MM.1S (cell line): ENCODE data around the gene MRPL54.
A peak's percentile ranks its signal among the peaks of the same experiment; 100 is the strongest.
"Not testable (repeated sequence)": the region's sequence is repeated elsewhere in the genome, so short reads cannot be mapped to it uniquely, and the experiment has no call there.

Experiments
- DNase-seq: peaks from one replicate; pipeline ENCODE4 v3.0.0-alpha.2; 2015
- H2AFZ ChIP-seq: fragments of 300-600 bp; sonication (generic); 2 replicates; pipeline ENCODE4 v1.6.0; 2016; ENCODE audit warnings: antibody characterized with exemption, low read length
- H3F3A ChIP-seq: fragments of 300-600 bp; sonication (generic); 2 replicates; pipeline ENCODE4 v1.6.1; 2016; ENCODE audit warnings: mild to moderate bottlenecking, antibody characterized with exemption, low read length, moderate library complexity, mixed read lengths; ENCODE audit not compliant: insufficient read depth
- H3K27ac ChIP-seq: fragments of 300-600 bp; sonication (generic); 2 replicates; pipeline ENCODE4 v1.5.1; 2016; ENCODE audit warnings: mild to moderate bottlenecking, low read length
- H3K27me3 ChIP-seq: fragments of 300-600 bp; sonication (generic); replicated peaks from 2 replicates; pipeline ENCODE4 v1.6.0; 2016; ENCODE audit warnings: low read length; ENCODE audit not compliant: insufficient read depth
- H3K36me3 ChIP-seq: fragments of 300-600 bp; sonication (generic); replicated peaks from 2 replicates; pipeline ENCODE4 v1.6.1; 2016; ENCODE audit warnings: mild to moderate bottlenecking, low read length, mixed read lengths; ENCODE audit not compliant: insufficient read depth
- H3K4me1 ChIP-seq: fragments of 300-600 bp; sonication (generic); 2 replicates; pipeline ENCODE4 v1.6.1; 2016; ENCODE audit warnings: low read length, mixed read lengths
- H3K4me2 ChIP-seq: fragments of 300-600 bp; sonication (generic); 2 replicates; pipeline ENCODE4 v1.6.0; 2016; ENCODE audit warnings: low read depth, low read length
- H3K4me3 ChIP-seq: fragments of 300-600 bp; sonication (generic); 2 replicates; pipeline ENCODE4 v1.5.1; 2016; ENCODE audit warnings: low read length, mixed read lengths
- H3K79me2 ChIP-seq: fragments of 300-600 bp; sonication (generic); 2 replicates; pipeline ENCODE4 v1.6.1; 2016; ENCODE audit warnings: mixed run types, low read length, mixed read lengths
- H3K9ac ChIP-seq: fragments of 300-600 bp; sonication (generic); 2 replicates; pipeline ENCODE4 v1.6.1; 2016; ENCODE audit warnings: low read length, mixed read lengths
- H3K9me2 ChIP-seq: fragments of 300-600 bp; sonication (generic); replicated peaks from 2 replicates; pipeline ENCODE4 v1.6.1; 2016; ENCODE audit warnings: mild to moderate bottlenecking, low read length, mixed read lengths; ENCODE audit not compliant: insufficient read depth
- H3K9me3 ChIP-seq: fragments of 300-600 bp; sonication (generic); replicated peaks from 2 replicates; pipeline ENCODE4 v1.6.1; 2016; ENCODE audit warnings: mild to moderate bottlenecking, low read length, mixed read lengths; ENCODE audit not compliant: insufficient read depth
- H4K20me1 ChIP-seq: fragments of 300-600 bp; sonication (generic); 2 replicates; pipeline ENCODE4 v1.6.1; 2016; ENCODE audit warnings: mild to moderate bottlenecking, low read length, moderate library complexity, mixed read lengths; ENCODE audit not compliant: insufficient read depth
- EZH2 ChIP-seq: fragments of 300-600 bp; sonication (generic); optimal IDR thresholded peaks from 2 replicates; pipeline ENCODE3; 2017; ENCODE audit warnings: low read depth, mild to moderate bottlenecking, antibody characterized with exemption, low read length, mixed read lengths
- EZH2phosphoT487 ChIP-seq: fragments of 300-600 bp; sonication (generic); IDR thresholded peaks from 2 replicates; pipeline ENCODE4 v1.6.1; 2018; ENCODE audit warnings: antibody characterized with exemption, low read length
- TF ChIP-seq, protein P1 (sequence below): fragments of 300-600 bp; sonication (generic); IDR thresholded peaks from 2 replicates; pipeline ENCODE4 v1.5.1; 2016; ENCODE audit warnings: antibody characterized with exemption, low read length, mixed read lengths

MRPL54 gene

DNA sequence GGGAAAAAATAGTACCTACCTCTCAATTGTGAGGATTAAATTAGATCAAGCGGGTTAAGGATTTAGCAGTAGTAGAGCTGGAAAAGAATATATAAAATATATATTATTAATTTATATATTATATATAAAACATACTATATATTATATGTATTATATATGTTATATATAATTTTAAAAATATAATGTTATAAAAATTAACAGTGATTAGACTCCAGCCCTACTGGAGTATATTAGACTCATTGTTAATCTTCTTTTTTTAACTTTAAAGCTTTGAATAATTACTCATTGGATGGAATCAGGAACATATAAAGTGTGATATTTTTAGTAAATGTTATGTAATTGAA lies 380 bp upstream of the MRPL54 start:
- no peaks in the 10 kb centered on the region for H4K20me1 ChIP-seq
- H3K4me2 ChIP-seq = peak overlapping the region; percentile 88
- peaks cover 38% of the 10 kb centered on the region for H3K79me2 ChIP-seq
- H3K27ac ChIP-seq = peak overlapping the region; percentile 90; the same call in 1 of the 2 replicates
- H3K27me3 ChIP-seq = no peaks in the 10 kb centered on the region
- no peaks in the 10 kb centered on the region for H3K9me2 ChIP-seq
- H3K4me1 ChIP-seq = peaks cover 7% of the 10 kb centered on the region
- no peaks in the 10 kb centered on the region for H3K9me3 ChIP-seq
- no peak overlapping the region; the same call in 1 of the 2 replicates for H3K9ac ChIP-seq
- H3F3A ChIP-seq = peaks cover 9% of the 10 kb centered on the region
- peak overlapping the region; percentile 86 for H3K4me3 ChIP-seq
- no peak for DNase-seq
- H2AFZ ChIP-seq = peak overlapping the region; percentile 93
- TF ChIP-seq EZH2 (no peak), EZH2phosphoT487 (no peak)
- TF ChIP-seq, protein P1, sequence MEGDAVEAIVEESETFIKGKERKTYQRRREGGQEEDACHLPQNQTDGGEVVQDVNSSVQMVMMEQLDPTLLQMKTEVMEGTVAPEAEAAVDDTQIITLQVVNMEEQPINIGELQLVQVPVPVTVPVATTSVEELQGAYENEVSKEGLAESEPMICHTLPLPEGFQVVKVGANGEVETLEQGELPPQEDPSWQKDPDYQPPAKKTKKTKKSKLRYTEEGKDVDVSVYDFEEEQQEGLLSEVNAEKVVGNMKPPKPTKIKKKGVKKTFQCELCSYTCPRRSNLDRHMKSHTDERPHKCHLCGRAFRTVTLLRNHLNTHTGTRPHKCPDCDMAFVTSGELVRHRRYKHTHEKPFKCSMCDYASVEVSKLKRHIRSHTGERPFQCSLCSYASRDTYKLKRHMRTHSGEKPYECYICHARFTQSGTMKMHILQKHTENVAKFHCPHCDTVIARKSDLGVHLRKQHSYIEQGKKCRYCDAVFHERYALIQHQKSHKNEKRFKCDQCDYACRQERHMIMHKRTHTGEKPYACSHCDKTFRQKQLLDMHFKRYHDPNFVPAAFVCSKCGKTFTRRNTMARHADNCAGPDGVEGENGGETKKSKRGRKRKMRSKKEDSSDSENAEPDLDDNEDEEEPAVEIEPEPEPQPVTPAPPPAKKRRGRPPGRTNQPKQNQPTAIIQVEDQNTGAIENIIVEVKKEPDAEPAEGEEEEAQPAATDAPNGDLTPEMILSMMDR = no peak
- no peaks in the 10 kb centered on the region for H3K36me3 ChIP-seq

GRCh38 chr19:3765121-3765520 lies 2.6 kb downstream of the MRPL54 start:
- Histone ChIP-seq H3K4me1 (peaks cover 7% of the 10 kb centered on the region), H2AFZ (no peak overlapping the region), H3K4me3 (no peak overlapping the region), H4K20me1 (no peaks in the 10 kb centered on the region), H3K9ac (no peak overlapping the region), H3F3A (peaks cover 9% of the 10 kb centered on the region), H3K4me2 (no peak overlapping the region), H3K79me2 (peaks cover 26% of the 10 kb centered on the region), H3K27ac (no peak overlapping the region), H3K27me3 (no peaks in the 10 kb centered on the region), H3K9me3 (no peaks in the 10 kb centered on the region), H3K36me3 (no peaks in the 10 kb centered on the region), H3K9me2 (no peaks in the 10 kb centered on the region)
- no peak for DNase-seq
- TF ChIP-seq EZH2 (no peak), EZH2phosphoT487 (no peak)
- TF ChIP-seq, protein P1 = no peak

- not testable (repeated sequence) for H4K20me1 ChIP-seq, H3K9ac ChIP-seq, H2AFZ ChIP-seq, H3K27me3 ChIP-seq, H3K4me3 ChIP-seq, DNase-seq, H3K27ac ChIP-seq, H3K9me3 ChIP-seq, H3K9me2 ChIP-seq, H3F3A ChIP-seq, H3K36me3 ChIP-seq, H3K4me2 ChIP-seq, H3K4me1 ChIP-seq
- H3K79me2 ChIP-seq = peaks cover 20% of the 10 kb centered on the region
Measured at GRCh38 chr19:3765757-3766156, 3.3 kb downstream of the MRPL54 start.

- H3K27me3 ChIP-seq = no peaks in the 10 kb centered on the region
- no peaks in the 10 kb centered on the region for H3K36me3 ChIP-seq
- H3K4me1 ChIP-seq = peaks cover 3% of the 10 kb centered on the region
Measured at GRCh38 chr19:3766520-3766919, 4.0 kb downstream of the MRPL54 start.

More at GRCh38 chr19:3766520-3766919, 4.0 kb downstream of the MRPL54 start:
- TF ChIP-seq EZH2phosphoT487 (no peak), EZH2 (no peak)
- TF ChIP-seq, protein P1 = no peak
- Histone ChIP-seq H3K9ac (no peak overlapping the region), H3K9me3 (no peaks in the 10 kb centered on the region), H3K79me2 (peaks cover 13% of the 10 kb centered on the region), H2AFZ (no peak overlapping the region), H3K9me2 (no peaks in the 10 kb centered on the region), H3K4me3 (no peak overlapping the region), H3F3A (peaks cover 9% of the 10 kb centered on the region), H4K20me1 (no peaks in the 10 kb centered on the region), H3K4me2 (no peak overlapping the region), H3K27ac (no peak overlapping the region)
- no peak for DNase-seq
